Testis (tissue), 3 donors: ENCODE measurements around the gene RAB1A. TPM values are rescaled to one million over a fixed set of nuclear protein-coding genes. Genes with fewer than 3 reads are reported as not detected.

Source experiments
- DNase-seq: peaks from one replicate; pipeline ENCODE4 v3.0.0-alpha.2; 2019
- H3K27ac ChIP-seq, 2 donors: fragments of 200-600 bp; sonication (generic); one replicate each; pipeline ENCODE4 v1.5.1; 2019
- H3K27me3 ChIP-seq: fragments of 200-600 bp; sonication (generic); one replicate; pipeline ENCODE4 v1.5.1; 2019
- H3K36me3 ChIP-seq: fragments of 200-600 bp; sonication (generic); one replicate; pipeline ENCODE4 v1.5.1; 2017; ENCODE audit warnings: low read depth; ENCODE audit errors: missing control alignments
- H3K4me1 ChIP-seq: fragments of 200-600 bp; sonication (generic); one replicate; pipeline ENCODE4 v1.5.1; 2019
- H3K4me3 ChIP-seq, 2 donors: fragments of 200-600 bp; sonication (generic); one replicate each; pipeline ENCODE4 v1.5.1; 2017 to 2019
- H3K9me3 ChIP-seq: fragments of 200-600 bp; sonication (generic); one replicate; pipeline ENCODE4 v1.5.1; 2017
- POLR2A ChIP-seq: fragments of 450-650 bp; IDR thresholded peaks from one replicate; pipeline ENCODE4 v1.6.1; 2017; ENCODE audit warnings: antibody characterized with exemption, mild to moderate bottlenecking, moderate library complexity
- WGBS, 2 donors: methylation state at CpG; one replicate each; pipeline ENCODE4 v1.1.5; 2018; 5-methylcytosine and 5-hydroxymethylcytosine counted together
- intact Hi-C: fragments of 100-400 bp; cut with DNase I; formaldehyde crosslinking; loops from one replicate; pipeline ENCODE4 v1.15.1; 2023; ENCODE audit warnings: low total_unique reads
- polyA plus RNA-seq: library from polyadenylated mRNA; stranded (reverse); fragments of 350-450 nt; fragmentation: Illumina TruSeq; extraction: RNeasy Lipid Tissue Mini Kit (QIAGEN cat#74804); gene quantifications from one replicate; pipeline ENCODE4 v1.2.3, GENCODE V29; 2014; ENCODE audit warnings: low read depth, low replicate concordance; ENCODE audit not compliant: insufficient read depth
- total RNA-seq, 2 donors: library from RNA; depleted of rRNA; stranded (reverse); fragments of >200 nt; gene quantifications; one replicate each; pipeline ENCODE4 v1.2.3, GENCODE V29; 2016
- TF ChIP-seq, protein P1 (sequence below), 3 experiments: fragments of 450-650 bp in 2 of 3; fragments of 200-600 bp in 1 of 3; sonication (generic) in 1 of 3; IDR thresholded peaks; one replicate each; pipeline ENCODE4 v1.5.1; 2016 to 2019; ENCODE audit warnings: antibody characterized with exemption in 3 of 3, mild to moderate bottlenecking in 2 of 3, moderate library complexity in 1 of 3

Gene RAB1A
- total and polyA plus RNA-seq, 3 donors from 2014 or later = 82.0 to 154 (median 113) TPM

DNA sequence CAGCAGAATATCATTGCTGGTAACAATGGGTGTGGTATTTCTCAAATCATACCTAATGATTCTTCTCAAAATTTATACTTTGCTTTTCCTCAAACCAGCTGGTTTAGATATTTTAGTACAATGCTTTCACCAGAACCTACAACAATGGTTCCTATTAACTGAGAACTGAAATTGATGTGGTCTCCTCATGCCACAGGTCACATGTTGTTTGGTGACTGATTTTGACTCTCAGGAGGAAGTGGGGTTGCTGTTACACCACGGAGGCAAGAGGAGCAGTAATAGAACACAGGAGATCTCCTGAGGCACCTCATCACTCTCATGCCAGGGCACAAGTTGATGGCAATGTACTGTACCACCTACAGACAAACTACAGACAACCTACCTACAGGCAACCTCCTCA, 76.7 kb downstream of the RAB1A start:
- no peak for DNase-seq
- no peak overlapping the region for H3K4me3 ChIP-seq
- no peak overlapping the region for H3K27ac ChIP-seq
- intact Hi-C loops = no loop called here
- no peaks in the 10 kb centered on the region for H3K36me3 ChIP-seq
- WGBS, 2 donors = 61% methylated on average over 1 of the region's 1 CpG
- TF ChIP-seq, protein P1, sequence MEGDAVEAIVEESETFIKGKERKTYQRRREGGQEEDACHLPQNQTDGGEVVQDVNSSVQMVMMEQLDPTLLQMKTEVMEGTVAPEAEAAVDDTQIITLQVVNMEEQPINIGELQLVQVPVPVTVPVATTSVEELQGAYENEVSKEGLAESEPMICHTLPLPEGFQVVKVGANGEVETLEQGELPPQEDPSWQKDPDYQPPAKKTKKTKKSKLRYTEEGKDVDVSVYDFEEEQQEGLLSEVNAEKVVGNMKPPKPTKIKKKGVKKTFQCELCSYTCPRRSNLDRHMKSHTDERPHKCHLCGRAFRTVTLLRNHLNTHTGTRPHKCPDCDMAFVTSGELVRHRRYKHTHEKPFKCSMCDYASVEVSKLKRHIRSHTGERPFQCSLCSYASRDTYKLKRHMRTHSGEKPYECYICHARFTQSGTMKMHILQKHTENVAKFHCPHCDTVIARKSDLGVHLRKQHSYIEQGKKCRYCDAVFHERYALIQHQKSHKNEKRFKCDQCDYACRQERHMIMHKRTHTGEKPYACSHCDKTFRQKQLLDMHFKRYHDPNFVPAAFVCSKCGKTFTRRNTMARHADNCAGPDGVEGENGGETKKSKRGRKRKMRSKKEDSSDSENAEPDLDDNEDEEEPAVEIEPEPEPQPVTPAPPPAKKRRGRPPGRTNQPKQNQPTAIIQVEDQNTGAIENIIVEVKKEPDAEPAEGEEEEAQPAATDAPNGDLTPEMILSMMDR (IDR thresholded peaks at IDR 0.05) = no peak
- no peak for TF ChIP-seq POLR2A
- peaks cover 7% of the 10 kb centered on the region for H3K4me1 ChIP-seq
- no peaks in the 10 kb centered on the region for H3K27me3 ChIP-seq
- no peaks in the 10 kb centered on the region for H3K9me3 ChIP-seq

DNA sequence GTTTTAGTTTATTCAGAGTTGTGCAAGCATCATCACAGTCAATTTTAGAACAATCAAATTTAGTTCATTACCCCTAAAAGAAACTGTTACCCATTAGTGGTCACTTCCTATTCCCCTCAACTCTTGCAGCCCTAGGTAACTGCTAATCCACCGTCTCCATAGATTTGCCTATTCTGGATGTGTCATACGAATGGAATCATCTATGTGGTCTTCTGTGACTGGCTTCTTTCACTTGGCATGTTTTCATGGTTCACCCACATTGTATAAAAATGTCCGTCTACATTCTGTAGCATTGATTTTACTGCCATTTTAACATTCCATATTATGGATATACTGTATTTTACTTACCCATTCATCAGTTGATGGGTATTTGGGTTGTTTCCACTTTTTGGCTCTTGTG, 79.0 kb downstream of the RAB1A start:
- no peaks in the 10 kb centered on the region for H3K36me3 ChIP-seq
- no peaks in the 10 kb centered on the region for H3K9me3 ChIP-seq
- no peak for DNase-seq
- intact Hi-C loops = no loop called here
- H3K27me3 ChIP-seq = no peaks in the 10 kb centered on the region
- WGBS, 2 donors = 72 to 97% methylated on average over 3 of the region's 3 CpGs
- peaks cover 4% of the 10 kb centered on the region for H3K4me1 ChIP-seq
- no peak overlapping the region for H3K4me3 ChIP-seq
- H3K27ac ChIP-seq = no peak overlapping the region
- TF ChIP-seq POLR2A = no peak
- TF ChIP-seq, protein P1 (IDR thresholded peaks at IDR 0.05) = no peak

DNA sequence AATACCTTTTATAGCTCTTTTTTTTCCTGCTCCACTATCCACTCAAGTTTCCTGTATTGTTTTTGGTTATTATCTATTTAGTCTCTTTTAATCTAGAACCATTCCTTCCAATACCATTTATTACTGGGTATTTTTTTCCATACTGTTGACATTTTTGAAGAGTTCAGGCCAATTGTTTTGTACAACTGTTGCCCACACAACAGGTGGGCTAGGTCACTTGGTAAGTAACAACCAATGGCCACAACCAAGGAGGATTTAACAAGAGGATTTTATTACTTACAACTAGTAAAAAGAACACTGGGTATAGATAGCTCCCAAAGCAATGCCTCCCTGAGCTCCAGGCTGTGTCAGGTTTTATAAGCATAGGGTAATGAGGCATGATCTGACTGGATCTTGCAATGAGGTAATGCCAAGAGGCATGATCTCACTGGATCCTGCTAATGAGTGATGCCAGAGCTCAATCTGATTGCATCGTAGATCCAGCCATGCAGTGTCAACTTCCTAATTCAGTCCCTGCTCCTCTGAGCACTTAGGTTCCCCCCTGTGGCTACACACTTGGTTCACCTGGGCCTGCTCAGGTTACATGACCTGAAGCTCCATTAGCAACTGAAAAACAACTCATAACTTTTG, 80.8 kb downstream of the RAB1A start:
- no peak overlapping the region for H3K27ac ChIP-seq
- no peaks in the 10 kb centered on the region for H3K27me3 ChIP-seq
- no peaks in the 10 kb centered on the region for H3K36me3 ChIP-seq
- intact Hi-C loops = no loop called here
- no peak overlapping the region for H3K4me3 ChIP-seq
- no peaks in the 10 kb centered on the region for H3K4me1 ChIP-seq
- TF ChIP-seq, protein P1 (IDR thresholded peaks at IDR 0.05) = no peak
- no peak for TF ChIP-seq POLR2A
- WGBS, 2 donors = 96% methylated on average over 1 of the region's 1 CpG; no CpG with 5 or more reads in 1 of the 2 donors
- no peak for DNase-seq
- H3K9me3 ChIP-seq = no peaks in the 10 kb centered on the region

DNA sequence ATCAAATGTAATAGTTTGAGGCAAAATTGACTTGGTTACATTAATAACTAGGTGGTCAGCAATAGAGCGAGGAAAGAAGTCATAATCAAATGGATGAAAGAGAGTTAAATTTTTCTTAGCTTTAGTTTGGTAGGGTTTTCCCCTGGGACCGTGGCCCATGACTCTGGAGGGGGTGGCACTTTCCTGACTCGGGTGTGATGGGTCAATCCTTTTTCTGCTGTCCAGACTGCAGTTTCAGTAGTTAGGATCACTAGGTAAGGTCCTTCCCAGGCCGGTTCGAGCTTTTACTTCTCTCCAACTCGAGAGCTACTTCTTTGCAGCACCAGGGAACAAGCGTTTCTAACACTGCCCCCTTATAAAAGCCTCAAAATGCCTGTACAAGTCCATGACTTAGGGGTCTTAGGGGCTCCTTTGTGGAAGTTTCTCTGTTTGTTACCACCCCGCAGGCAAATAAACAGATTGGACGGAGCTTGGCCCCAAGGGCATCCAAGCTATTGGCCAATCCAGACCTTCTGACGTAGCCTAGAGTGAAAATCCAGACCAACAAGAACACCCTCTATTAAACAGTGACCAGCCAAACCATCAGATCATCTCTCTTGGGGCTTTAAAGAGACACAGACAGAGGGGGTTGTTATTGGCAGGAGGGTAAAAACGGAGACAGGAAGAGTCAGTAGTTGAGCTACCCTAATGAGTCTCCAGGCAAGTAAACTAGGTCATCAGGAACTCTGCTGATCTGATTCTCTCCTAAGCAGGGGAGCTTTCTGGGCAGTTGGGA, 83.1 kb downstream of the RAB1A start:
- H3K27ac ChIP-seq = no peak overlapping the region
- no peak for DNase-seq
- no peaks in the 10 kb centered on the region for H3K27me3 ChIP-seq
- no peaks in the 10 kb centered on the region for H3K9me3 ChIP-seq
- WGBS, 2 donors = 92 to 93% methylated on average over 11 of the region's 11 CpGs
- H3K4me3 ChIP-seq = no peak overlapping the region
- no peak for TF ChIP-seq POLR2A
- no peaks in the 10 kb centered on the region for H3K4me1 ChIP-seq
- H3K36me3 ChIP-seq = no peaks in the 10 kb centered on the region
- intact Hi-C loops = no loop called here

DNA sequence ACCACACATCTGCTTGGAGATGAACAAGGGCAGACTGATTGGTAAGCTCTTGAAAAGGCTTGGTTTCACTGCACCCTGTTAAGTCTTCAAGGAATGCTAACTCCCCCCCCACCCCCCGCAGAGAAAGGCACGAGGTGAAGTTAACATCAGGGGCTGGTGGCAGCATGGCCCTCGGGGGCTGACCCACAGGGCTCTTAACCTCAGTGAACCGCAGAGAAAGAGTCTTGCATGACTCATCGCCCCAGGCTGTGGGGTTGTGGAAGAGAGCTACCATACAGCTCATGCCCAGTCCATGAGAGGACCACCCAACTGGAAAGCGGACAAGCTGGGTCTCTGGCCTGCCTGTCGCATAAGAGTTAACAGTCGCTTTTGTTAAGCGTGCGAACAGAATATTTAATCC, 84.3 kb downstream of the RAB1A start:
- Histone ChIP-seq H3K4me3 (no peak overlapping the region), H3K27ac (no peak overlapping the region), H3K36me3 (no peaks in the 10 kb centered on the region), H3K27me3 (no peaks in the 10 kb centered on the region), H3K4me1 (no peaks in the 10 kb centered on the region), H3K9me3 (no peaks in the 10 kb centered on the region)
- DNase-seq = no peak
- intact Hi-C loops = no loop called here
- TF ChIP-seq, protein P1 (IDR thresholded peaks at IDR 0.05) = no peak
- TF ChIP-seq POLR2A = no peak
- 91 to 97% methylated on average over 7 to 10 of the region's 10 CpGs for WGBS, 2 donors
